ENCODE results near the gene QKI. TPM values are rescaled to one million over a fixed set of nuclear protein-coding genes. Genes with fewer than 3 reads are reported as not detected.
A peak's percentile ranks its signal among the peaks of the same experiment; 100 is the strongest.
"Not testable (repeated sequence)": the region's sequence is repeated elsewhere in the genome, so short reads cannot be mapped to it uniquely, and the experiment has no call there.

The QKI gene
- total RNA-seq, 4 donors from 2014 or later = 8.4 to 107 (median 37.1) TPM

- peaks cover 0 to 14% (median 0%) of the 10 kb centered on the region in 4 donors for H3K4me1 ChIP-seq
- H3K36me3 ChIP-seq = no peaks in the 10 kb centered on the region
- H3K27me3 ChIP-seq = no peaks in the 10 kb centered on the region
- H3K4me3 ChIP-seq = no peak overlapping the region
- H3K9me3 ChIP-seq = no peaks in the 10 kb centered on the region
- TF ChIP-seq POLR2A (IDR thresholded peaks at IDR 0.05) = no peak
- no peak for TF ChIP-seq CTCF (IDR thresholded peaks at IDR 0.05)
- no peak overlapping the region for H3K27ac ChIP-seq
- peak in 2 of 3 donors; percentile 26 to 72 for DNase-seq
These were observed 24.4 kb downstream of the QKI start for GRCh38 chr6:163438940-163439335.

- H3K4me1 ChIP-seq = peaks cover 0 to 14% (median 0%) of the 10 kb centered on the region in 4 donors
- not testable (repeated sequence) for H3K4me3 ChIP-seq, DNase-seq, H3K27me3 ChIP-seq, H3K9me3 ChIP-seq, H3K27ac ChIP-seq, H3K36me3 ChIP-seq
These were observed 24.9 kb downstream of the QKI start for GRCh38 chr6:163439390-163439789.

GRCh38 chr6:163439997-163440396 is 25.5 kb downstream of the QKI start:
- Histone ChIP-seq H3K36me3 (no peaks in the 10 kb centered on the region), H3K27me3 (no peaks in the 10 kb centered on the region), H3K9me3 (no peaks in the 10 kb centered on the region), H3K4me1 (peaks cover 0 to 14% (median 0%) of the 10 kb centered on the region in 4 donors), H3K27ac (no peak overlapping the region), H3K4me3 (no peak overlapping the region)
- no peak for DNase-seq
- no peak for TF ChIP-seq CTCF (IDR thresholded peaks at IDR 0.05)
- TF ChIP-seq POLR2A (IDR thresholded peaks at IDR 0.05) = no peak

- Histone ChIP-seq H3K4me1 (peaks cover 0 to 11% (median 0%) of the 10 kb centered on the region in 4 donors), H3K9me3 (no peaks in the 10 kb centered on the region), H3K27ac (no peak overlapping the region), H3K27me3 (no peaks in the 10 kb centered on the region), H3K36me3 (no peaks in the 10 kb centered on the region), H3K4me3 (no peak overlapping the region)
- TF ChIP-seq CTCF (IDR thresholded peaks at IDR 0.05) = no peak
- no peak for TF ChIP-seq POLR2A (IDR thresholded peaks at IDR 0.05)
- no peak for DNase-seq
These were observed 27.8 kb downstream of the QKI start for GRCh38 chr6:163442336-163442735.

- Histone ChIP-seq H3K4me1 (peaks cover 0 to 4% (median 0%) of the 10 kb centered on the region in 4 donors), H3K36me3 (no peaks in the 10 kb centered on the region), H3K4me3 (no peak overlapping the region), H3K27ac (no peak overlapping the region), H3K27me3 (no peaks in the 10 kb centered on the region), H3K9me3 (no peaks in the 10 kb centered on the region)
- no peak for TF ChIP-seq POLR2A (IDR thresholded peaks at IDR 0.05)
- no peak for TF ChIP-seq CTCF (IDR thresholded peaks at IDR 0.05)
- DNase-seq = no peak
These were observed 29.6 kb downstream of the QKI start for GRCh38 chr6:163444077-163444476.

GRCh38 chr6:163446549-163446948 is 32.0 kb downstream of the QKI start:
- Histone ChIP-seq H3K4me1 (peaks cover 0 to 4% (median 0%) of the 10 kb centered on the region in 4 donors), H3K36me3 (no peaks in the 10 kb centered on the region), H3K4me3 (no peak overlapping the region), H3K27ac (no peak overlapping the region), H3K9me3 (no peaks in the 10 kb centered on the region), H3K27me3 (no peaks in the 10 kb centered on the region)
- no peak for DNase-seq
- TF ChIP-seq CTCF (IDR thresholded peaks at IDR 0.05) = no peak
- no peak for TF ChIP-seq POLR2A (IDR thresholded peaks at IDR 0.05)
